Peyer's patch (tissue), 4 donors: Measurements from ENCODE around the gene CARD16. TPM values are rescaled to one million over a fixed set of nuclear protein-coding genes. Genes with fewer than 3 reads are reported as not detected.

Source experiments
- DNase-seq, 3 donors: peaks; one replicate each; pipeline ENCODE4 v3.0.0-alpha.2; 2017 to 2019
- H3K27ac ChIP-seq, 4 donors: fragments of 200-600 bp; sonication (generic); one replicate each; pipeline ENCODE4 v1.5.1; 2016 to 2019
- H3K27me3 ChIP-seq, 2 donors: fragments of 200-600 bp; sonication (generic); one replicate each; pipeline ENCODE4 v1.5.1; 2019
- H3K36me3 ChIP-seq, 3 donors: fragments of 200-600 bp; sonication (generic); one replicate each; pipeline ENCODE4 v1.5.1; 2016 to 2019
- H3K4me1 ChIP-seq, 4 donors: fragments of 200-600 bp; sonication (generic); one replicate each; pipeline ENCODE4 v1.5.1; 2016 to 2019
- H3K4me3 ChIP-seq, 4 donors: fragments of 200-600 bp; sonication (generic); 1 replicate in 3 of 4; 2 replicates in 1 of 4; pipeline ENCODE4 v1.5.1; 2016 to 2019; ENCODE audit warnings: mild to moderate bottlenecking in 1 of 4
- H3K9me3 ChIP-seq, 4 donors: fragments of 200-600 bp; sonication (generic); one replicate each; pipeline ENCODE4 v1.5.1; 2016 to 2019; ENCODE audit warnings: mild to moderate bottlenecking in 1 of 4
- CTCF ChIP-seq, 6 experiments: fragments of 450-650 bp in 4 of 6; fragments of 200-600 bp in 2 of 6; sonication (generic) in 1 of 6; IDR thresholded peaks; one replicate each; pipeline ENCODE4 v1.5.1; 2017 to 2019; ENCODE audit warnings: antibody characterized with exemption in 6 of 6, mild to moderate bottlenecking in 3 of 6, moderate library complexity in 1 of 6
- POLR2A ChIP-seq, 2 donors: fragments of 450-650 bp; IDR thresholded peaks; one replicate each; pipeline ENCODE4 v1.5.1; 2017; ENCODE audit warnings: antibody characterized with exemption in 2 of 2, mild to moderate bottlenecking in 2 of 2, moderate library complexity in 2 of 2
- total RNA-seq, 4 donors: library from RNA; depleted of rRNA; stranded (reverse); fragments of >200 nt; gene quantifications; one replicate each; pipeline ENCODE4 v1.1.0, GENCODE V29; 2016

Gene CARD16
- total RNA-seq, 4 donors from 2014 or later: 9.2 to 43.3 (median 24.7) TPM

DNA sequence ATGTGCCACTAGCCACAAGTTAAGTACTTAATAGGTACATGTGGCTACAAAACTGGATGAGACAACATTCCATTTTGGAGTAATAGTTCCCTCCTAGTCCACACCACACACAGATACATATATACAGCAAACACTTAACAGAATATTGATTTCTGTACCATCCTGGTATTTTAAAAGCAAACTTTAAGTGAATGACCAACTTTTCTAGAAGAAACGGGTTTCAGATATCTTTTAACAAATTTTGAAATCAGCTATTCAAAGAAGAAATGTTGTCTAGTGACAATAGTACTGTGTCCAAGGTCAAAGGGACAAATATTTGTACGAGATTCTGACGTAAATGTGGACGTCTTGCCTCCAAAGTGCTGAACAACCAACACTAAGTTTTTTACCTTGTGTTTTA lies 12.3 kb upstream of the CARD16 start:
- Histone ChIP-seq H3K4me1 (no peaks in the 10 kb centered on the region), H3K36me3 (no peaks in the 10 kb centered on the region), H3K4me3 (no peak overlapping the region), H3K9me3 (no peaks in the 10 kb centered on the region), H3K27ac (no peak overlapping the region), H3K27me3 (no peaks in the 10 kb centered on the region)
- TF ChIP-seq POLR2A (IDR thresholded peaks at IDR 0.05) (no peak), CTCF (IDR thresholded peaks at IDR 0.05) (no peak)
- no peak for DNase-seq

DNA sequence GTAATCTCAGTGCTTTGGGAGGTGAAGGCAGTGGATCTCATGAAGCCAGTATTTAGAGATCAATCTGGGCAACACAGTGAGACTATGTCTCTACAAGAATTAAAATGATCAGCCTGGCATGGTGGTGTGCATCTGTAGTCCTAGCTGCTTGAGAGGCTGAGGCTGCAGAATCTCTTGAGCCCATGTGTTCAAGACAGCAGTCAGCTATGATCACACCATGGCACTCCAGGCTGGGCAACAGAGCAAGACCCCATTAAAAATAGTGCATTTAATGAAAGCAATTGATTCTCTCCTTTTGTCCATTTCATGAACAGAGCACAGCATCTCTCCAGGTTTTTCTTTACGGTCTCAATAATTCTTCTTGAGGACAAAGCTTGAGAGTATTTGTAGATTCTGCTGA lies 11.3 kb upstream of the CARD16 start:
- TF ChIP-seq POLR2A (IDR thresholded peaks at IDR 0.05) (no peak), CTCF (IDR thresholded peaks at IDR 0.05) (no peak)
- H3K27me3 ChIP-seq: no peaks in the 10 kb centered on the region
- H3K9me3 ChIP-seq: no peaks in the 10 kb centered on the region
- no peak overlapping the region for H3K27ac ChIP-seq
- H3K36me3 ChIP-seq: no peaks in the 10 kb centered on the region
- H3K4me1 ChIP-seq: no peaks in the 10 kb centered on the region
- no peak for DNase-seq
- no peak overlapping the region for H3K4me3 ChIP-seq

DNA sequence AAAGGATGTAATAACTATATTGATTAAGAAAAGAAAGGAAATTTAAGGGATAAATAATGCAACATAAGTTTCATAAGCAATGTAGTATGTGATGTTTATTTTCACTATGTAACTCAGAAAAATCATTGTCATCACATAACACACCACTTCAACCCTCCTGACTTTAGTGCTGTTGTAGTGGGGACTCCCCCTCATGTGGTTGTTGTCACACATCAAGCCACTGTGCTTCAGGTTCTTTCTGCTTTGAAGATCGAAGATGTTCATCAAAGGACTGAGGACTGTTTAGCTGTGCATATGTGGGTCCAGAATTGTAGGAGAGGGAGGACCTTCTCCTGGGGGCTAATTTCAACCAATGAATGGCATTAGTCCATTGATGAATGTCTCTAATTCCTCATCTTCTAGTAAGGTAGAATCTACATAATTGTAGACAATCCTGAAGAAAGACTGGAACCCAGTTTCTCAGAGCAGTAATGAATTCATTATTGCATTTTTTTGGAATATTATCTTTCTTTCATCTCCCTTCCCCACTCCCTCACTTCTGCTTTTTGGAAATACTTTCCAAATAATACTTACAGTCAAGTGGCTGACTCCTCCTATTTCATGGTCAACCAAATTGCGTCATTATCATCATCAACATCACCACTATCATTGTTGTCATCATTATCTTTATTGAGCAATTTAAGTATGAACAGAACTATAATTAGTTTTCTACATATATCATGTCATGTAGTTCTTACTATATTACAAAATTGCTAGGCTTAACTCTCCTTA lies 9.8 kb upstream of the CARD16 start:
- Histone ChIP-seq H3K27ac (no peak overlapping the region), H3K4me3 (no peak overlapping the region), H3K36me3 (no peaks in the 10 kb centered on the region), H3K9me3 (no peaks in the 10 kb centered on the region), H3K27me3 (no peaks in the 10 kb centered on the region), H3K4me1 (no peaks in the 10 kb centered on the region)
- DNase-seq: no peak
- no peak for TF ChIP-seq CTCF (IDR thresholded peaks at IDR 0.05)
- no peak for TF ChIP-seq POLR2A (IDR thresholded peaks at IDR 0.05)

DNA sequence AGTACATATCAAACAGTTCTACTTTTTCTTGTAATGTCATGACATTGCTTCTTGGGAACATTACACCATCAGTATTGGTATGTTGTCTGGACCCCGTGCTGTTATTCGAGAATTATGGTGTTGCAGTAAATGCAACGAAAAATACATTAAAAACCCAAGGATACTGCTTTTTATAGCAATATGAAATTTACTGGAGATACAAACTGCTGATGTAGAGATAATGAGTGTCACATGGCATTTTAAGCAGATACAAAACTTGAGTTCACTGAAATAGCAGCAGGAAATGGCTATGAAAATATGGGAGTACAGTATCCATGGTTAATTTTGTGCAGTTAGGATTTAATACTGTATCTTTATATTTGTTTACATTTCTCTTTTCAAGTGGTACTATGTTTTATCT lies 7.4 kb upstream of the CARD16 start:
- no peaks in the 10 kb centered on the region for H3K27me3 ChIP-seq
- DNase-seq: no peak
- H3K4me1 ChIP-seq: no peaks in the 10 kb centered on the region
- no peaks in the 10 kb centered on the region for H3K36me3 ChIP-seq
- no peak overlapping the region for H3K4me3 ChIP-seq
- H3K9me3 ChIP-seq: no peaks in the 10 kb centered on the region
- TF ChIP-seq POLR2A (IDR thresholded peaks at IDR 0.05) (no peak), CTCF (IDR thresholded peaks at IDR 0.05) (no peak)
- H3K27ac ChIP-seq: no peak overlapping the region

- no peaks in the 10 kb centered on the region for H3K4me1 ChIP-seq
- H3K4me3 ChIP-seq: no peak overlapping the region
- DNase-seq: no peak
- no peak overlapping the region for H3K27ac ChIP-seq
- no peaks in the 10 kb centered on the region for H3K27me3 ChIP-seq
- no peaks in the 10 kb centered on the region for H3K9me3 ChIP-seq
- no peak for TF ChIP-seq POLR2A (IDR thresholded peaks at IDR 0.05)
- TF ChIP-seq CTCF (IDR thresholded peaks at IDR 0.05): no peak
- H3K36me3 ChIP-seq: no peaks in the 10 kb centered on the region
Measured at GRCh38 chr11:105051559-105051958, 6.4 kb upstream of the CARD16 start.
